ENCODE results near the gene SPATS1. TPM values are rescaled to one million over a fixed set of nuclear protein-coding genes. Genes with fewer than 3 reads are reported as not detected.
"Not testable (repeated sequence)": the region's sequence is repeated elsewhere in the genome, so short reads cannot be mapped to it uniquely, and the experiment has no call there.

Gene SPATS1
- total RNA-seq, 1 donor from 2014 or later: not detected

DNA sequence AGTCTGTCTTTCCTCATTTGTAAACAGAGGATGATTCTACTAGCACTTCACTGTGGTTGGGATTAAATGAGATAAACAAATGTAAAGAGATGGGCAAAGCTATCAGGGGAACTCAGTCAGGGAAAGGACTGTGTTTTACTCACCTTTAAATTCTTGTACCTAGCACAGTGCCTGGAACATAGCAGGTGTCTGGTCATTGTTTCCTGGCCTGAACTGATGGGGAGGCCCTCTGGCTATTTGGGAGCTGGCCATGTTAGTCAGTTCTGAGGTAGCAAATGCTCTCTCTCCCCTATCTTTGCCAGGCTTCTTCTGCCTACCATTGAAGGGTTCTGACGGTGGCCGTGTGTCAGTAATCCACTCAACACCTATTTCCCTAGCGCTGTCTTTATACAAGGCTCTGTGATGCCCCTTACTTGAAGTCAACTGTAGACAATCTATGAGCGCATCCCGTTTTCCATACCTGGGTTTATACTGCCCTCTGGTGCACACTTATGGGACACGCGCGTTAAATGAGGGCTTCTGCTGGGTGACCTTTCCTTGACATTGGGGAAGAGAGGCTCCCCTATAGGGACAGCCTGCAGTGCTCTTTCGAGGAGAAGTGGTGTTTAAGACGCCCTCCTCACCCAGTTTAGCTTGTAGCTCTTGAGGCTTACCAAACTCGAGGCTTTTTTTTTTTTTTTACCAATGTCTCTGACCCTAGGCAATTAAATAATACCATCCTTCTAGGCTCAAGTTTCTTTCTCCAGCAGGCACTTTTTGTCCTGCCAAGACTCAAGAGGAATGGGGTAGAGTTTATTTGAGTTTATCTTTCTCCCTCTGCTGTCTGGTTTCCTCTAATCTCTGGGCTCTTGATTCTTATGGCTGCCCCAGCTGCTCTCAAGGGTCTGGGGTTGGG is 4.0 kb upstream of the SPATS1 start:
- DNase-seq (ENCODE audit: low spot score): no peak
- intact Hi-C loops (cut with DNase I): loop anchor here (2.0 to 5.0 kb wide), 2 partner anchors 70 to 241 kb away; no protein-coding TSS in a partner anchor

DNA sequence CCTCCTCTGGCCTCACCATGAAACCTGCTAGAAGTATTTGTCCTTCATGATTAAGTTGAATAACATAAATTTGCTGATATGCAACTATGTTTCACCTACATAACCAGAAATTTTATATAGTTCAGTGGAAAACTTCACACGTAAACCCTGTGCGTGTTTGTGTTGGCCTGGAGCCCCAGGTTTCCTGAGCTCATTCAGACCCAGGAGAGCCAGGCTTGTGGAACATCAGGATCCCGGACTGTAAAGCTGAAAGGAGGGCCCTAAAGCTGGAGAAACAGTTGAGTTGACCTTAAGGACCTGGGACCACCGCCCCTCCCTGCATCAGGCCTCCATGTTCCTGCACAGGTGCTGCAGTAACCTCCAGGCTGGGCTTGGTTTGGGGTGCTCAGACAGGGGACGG is 3.1 kb upstream of the SPATS1 start:
- no peak for DNase-seq (ENCODE audit: low spot score)
- intact Hi-C loops (cut with DNase I): loop anchor here (2.0 to 5.0 kb wide), 2 partner anchors 70 to 242 kb away; no protein-coding TSS in a partner anchor

- intact Hi-C loops (cut with DNase I): loop anchor here (2.0 to 5.0 kb wide), 2 partner anchors 71 to 243 kb away; no protein-coding TSS in a partner anchor
- DNase-seq (ENCODE audit: low spot score): no peak
These were observed 2.5 kb upstream of the SPATS1 start for GRCh38 chr6:44339763-44340625.

GRCh38 chr6:44341095-44341890 is 1.2 kb upstream of the SPATS1 start:
- DNase-seq (ENCODE audit: low spot score): no peak
- intact Hi-C loops (cut with DNase I): no loop called here

- intact Hi-C loops (cut with DNase I): no loop called here
- no peak for DNase-seq (ENCODE audit: low spot score)
These were observed 398 bp upstream of the SPATS1 start for GRCh38 chr6:44342052-44342451.

DNA sequence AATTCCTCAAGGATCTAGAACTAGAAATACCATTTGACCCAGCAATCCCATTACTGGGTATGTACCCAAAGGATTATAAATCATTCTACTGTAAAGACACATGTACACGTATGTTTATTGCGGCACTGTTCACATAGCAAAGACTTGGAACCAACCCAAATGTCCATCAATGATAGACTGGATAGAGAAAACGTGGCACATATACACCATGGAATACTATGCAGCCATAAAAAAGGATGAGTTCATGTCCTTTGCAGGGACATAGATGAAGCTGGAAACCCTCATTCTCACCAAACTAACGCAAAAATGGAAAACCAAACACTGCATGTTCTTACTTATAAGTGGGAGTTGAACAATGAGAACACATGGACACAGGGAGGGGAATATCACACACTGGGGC is 4.4 kb downstream of the SPATS1 start:
- intact Hi-C loops (cut with DNase I); DNase-seq (ENCODE audit: low spot score): not testable (repeated sequence)

GRCh38 chr6:44349904-44350649 is 7.6 kb downstream of the SPATS1 start:
- intact Hi-C loops (cut with DNase I): no loop called here
- DNase-seq (ENCODE audit: low spot score): no peak

DNA sequence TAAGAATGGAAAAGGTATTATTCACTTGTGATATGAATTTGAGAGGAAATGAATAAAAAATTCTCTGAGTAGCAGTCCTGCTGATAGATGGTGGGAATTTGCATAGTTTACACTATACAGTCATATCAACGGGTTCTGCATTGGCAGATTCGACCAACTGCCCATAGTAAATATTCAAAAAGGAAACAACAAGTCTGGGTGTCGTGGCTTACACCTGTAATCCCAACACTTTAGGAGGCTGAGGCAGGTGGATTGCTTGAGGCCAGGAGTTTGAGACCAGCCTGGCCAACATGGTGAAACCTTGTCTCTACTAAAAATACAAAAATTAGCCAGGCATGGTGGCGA is 8.2 kb downstream of the SPATS1 start:
- intact Hi-C loops (cut with DNase I); DNase-seq (ENCODE audit: low spot score): not testable (repeated sequence)

- DNase-seq (ENCODE audit: low spot score): no peak
- intact Hi-C loops (cut with DNase I): no loop called here
These were observed 9.8 kb downstream of the SPATS1 start for GRCh38 chr6:44352259-44352658.

DNA sequence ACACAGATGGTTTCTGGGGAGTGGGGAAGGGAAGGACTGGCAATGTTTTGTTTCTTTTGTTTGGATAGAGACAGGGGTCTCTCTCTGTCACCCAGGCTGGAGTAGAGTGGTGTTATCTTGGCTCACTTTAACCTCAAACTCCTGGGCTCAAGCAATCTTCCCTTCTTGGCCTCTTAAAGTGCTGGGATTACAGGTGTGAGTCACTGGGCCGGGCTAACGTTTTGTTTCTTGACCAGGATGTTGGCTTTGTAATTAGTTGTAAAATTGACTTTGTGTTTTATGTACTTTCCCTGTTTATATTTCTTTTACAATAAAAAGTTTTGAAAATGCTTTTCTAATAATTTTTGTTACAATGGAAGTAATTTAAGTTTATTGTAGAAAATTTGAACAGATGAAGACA is 10.9 kb downstream of the SPATS1 start:
- no peak for DNase-seq (ENCODE audit: low spot score)
- intact Hi-C loops (cut with DNase I): no loop called here

DNA sequence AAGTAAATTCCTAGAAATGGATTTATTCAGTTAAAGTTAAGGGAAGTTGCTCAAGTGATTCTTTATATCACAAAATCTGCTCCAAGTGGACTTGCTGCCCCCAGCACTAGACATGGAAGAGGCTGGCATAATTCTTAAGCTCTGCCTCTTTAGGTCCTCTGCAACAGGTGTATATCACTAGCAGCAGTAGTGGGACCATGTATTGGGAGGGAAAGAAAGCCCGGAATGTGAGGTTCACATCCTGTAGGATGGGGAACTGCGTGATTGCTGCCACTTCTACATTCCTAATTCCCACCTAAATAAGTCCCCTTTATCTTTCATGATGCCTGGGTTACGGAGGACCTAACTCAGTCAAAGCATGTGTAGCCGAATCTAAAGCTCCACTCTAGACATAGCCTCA is 13.2 kb downstream of the SPATS1 start:
- DNase-seq (ENCODE audit: low spot score): no peak
- intact Hi-C loops (cut with DNase I): no loop called here

GRCh38 chr6:44356487-44356886 is 14.0 kb downstream of the SPATS1 start:
- intact Hi-C loops (cut with DNase I): no loop called here
- no peak for DNase-seq (ENCODE audit: low spot score)

GRCh38 chr6:44359973-44360372 is 17.5 kb downstream of the SPATS1 start:
- intact Hi-C loops (cut with DNase I): no loop called here
- DNase-seq (ENCODE audit: low spot score): no peak

DNA sequence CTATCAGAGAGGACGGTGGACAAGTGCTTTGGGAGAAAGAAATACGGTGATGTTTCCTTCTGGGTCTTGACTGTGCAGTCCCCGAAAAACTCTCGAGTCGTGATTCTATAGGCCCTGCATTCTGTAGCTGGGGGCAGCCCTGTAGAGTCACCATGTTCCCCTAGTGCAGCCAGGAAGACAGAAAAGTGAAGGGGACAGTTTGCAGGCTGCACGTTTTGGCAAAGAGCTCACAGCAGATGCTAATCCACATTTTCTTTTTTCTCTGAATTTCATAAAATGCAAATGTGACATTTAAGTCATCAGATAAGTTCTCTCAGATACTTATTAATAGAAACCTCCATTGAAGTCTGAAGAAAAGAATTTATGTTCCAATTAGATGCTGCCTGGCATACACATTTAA is 19.5 kb downstream of the SPATS1 start:
- intact Hi-C loops (cut with DNase I): no loop called here
- DNase-seq (ENCODE audit: low spot score): no peak

DNA sequence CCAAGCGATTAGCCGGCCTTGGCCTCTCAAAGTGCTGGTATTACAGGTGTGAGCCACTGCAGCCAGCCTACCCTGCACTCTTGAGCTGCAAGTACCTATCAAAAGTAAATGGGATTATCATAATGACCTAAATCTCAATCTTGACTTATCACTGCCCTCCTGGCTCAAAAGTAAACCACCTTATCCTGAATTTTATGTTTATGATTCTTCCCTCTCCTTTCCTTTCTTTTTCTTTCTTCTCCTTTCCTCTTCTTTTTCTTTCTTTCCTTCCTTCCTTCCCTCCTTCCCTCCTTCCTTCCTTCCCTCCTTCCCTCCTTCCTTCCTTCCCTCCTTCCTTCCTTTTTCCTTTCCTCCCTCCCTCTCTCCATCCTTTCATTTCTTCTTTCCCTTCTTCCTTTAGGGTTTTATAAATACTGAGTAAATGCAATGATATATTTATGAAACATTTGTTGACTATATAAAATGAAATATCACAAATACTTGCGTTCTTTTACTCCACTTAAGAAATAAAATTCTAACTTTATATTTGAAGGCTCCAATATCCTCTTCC is 21.0 kb downstream of the SPATS1 start:
- no peak for DNase-seq (ENCODE audit: low spot score)
- intact Hi-C loops (cut with DNase I): no loop called here

GRCh38 chr6:44366781-44367180 is 24.3 kb downstream of the SPATS1 start:
- no peak for DNase-seq (ENCODE audit: low spot score)
- intact Hi-C loops (cut with DNase I): no loop called here

- intact Hi-C loops (cut with DNase I): no loop called here
- no peak for DNase-seq (ENCODE audit: low spot score)
These were observed 25.2 kb downstream of the SPATS1 start for GRCh38 chr6:44367681-44368080.

DNA sequence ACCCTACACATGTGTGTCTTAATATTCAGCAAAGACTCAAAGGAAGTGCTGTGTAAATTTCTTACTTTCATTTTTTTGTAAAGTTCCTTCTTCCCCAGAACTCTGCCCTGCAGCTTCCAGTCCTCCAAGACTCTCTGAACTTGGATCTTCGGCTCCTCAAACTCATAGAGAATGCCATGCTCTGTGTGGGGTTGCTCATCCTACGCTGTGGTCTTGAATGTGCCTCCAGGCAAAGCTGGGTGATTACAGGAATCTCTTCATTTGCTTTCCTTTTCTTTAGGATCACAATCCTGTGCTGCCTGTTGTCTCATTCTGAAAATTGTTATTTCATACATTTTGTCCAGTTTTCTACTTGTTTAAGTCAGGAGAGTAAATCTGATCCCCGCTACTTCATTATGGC is 30.6 kb downstream of the SPATS1 start:
- intact Hi-C loops (cut with DNase I): no loop called here
- no peak for DNase-seq (ENCODE audit: low spot score)

DNA sequence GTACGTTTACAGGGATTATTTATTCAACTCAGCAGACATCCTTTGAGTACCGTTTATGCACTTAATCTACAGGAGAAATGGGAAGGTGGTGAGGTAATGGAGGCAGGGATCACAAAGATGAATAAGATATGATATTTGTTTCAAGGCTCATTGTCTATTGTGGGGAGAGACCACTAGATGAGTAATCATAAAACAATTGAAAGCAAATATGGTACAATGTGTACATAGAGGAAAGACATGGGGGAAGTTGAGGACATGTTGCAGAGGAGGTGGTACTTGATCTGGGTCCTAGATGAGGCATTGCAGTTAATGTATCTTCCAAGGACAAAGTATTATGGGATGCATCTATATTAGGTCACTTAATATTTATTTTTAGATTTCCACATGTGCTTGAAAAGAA is 31.3 kb downstream of the SPATS1 start:
- no peak for DNase-seq (ENCODE audit: low spot score)
- intact Hi-C loops (cut with DNase I): no loop called here

All from cardiac septum (tissue), 1 donor.